ENCODE measurements around the gene IL31RA.
"Not testable (repeated sequence)": the region's sequence is repeated elsewhere in the genome, so short reads cannot be mapped to it uniquely, and the experiment has no call there.

Gene IL31RA

GRCh38 chr5:55850839-55851674, at the start of gene IL31RA:
IL31RA (plus strand) TSS chr5:55851357; CDS start chr5:55851571, 214 bp downstream.
- DNase-seq (ENCODE audit: low spot score) = peak; percentile 62

- DNase-seq (ENCODE audit: low spot score) = not testable (repeated sequence)
Measured at GRCh38 chr5:55808814-55809213, 42.3 kb upstream of the IL31RA start.

- not testable (repeated sequence) for DNase-seq (ENCODE audit: low spot score)
Measured at GRCh38 chr5:55815939-55816338, 35.2 kb upstream of the IL31RA start.

- DNase-seq (ENCODE audit: low spot score) = peak; percentile 74
Measured at GRCh38 chr5:55816342-55816741, 34.8 kb upstream of the IL31RA start.

GRCh38 chr5:55817030-55817429, 34.1 kb upstream of the IL31RA start:
- no peak for DNase-seq (ENCODE audit: low spot score)

- DNase-seq (ENCODE audit: low spot score) = no peak
Measured at GRCh38 chr5:55820488-55820887, 30.7 kb upstream of the IL31RA start.

DNA sequence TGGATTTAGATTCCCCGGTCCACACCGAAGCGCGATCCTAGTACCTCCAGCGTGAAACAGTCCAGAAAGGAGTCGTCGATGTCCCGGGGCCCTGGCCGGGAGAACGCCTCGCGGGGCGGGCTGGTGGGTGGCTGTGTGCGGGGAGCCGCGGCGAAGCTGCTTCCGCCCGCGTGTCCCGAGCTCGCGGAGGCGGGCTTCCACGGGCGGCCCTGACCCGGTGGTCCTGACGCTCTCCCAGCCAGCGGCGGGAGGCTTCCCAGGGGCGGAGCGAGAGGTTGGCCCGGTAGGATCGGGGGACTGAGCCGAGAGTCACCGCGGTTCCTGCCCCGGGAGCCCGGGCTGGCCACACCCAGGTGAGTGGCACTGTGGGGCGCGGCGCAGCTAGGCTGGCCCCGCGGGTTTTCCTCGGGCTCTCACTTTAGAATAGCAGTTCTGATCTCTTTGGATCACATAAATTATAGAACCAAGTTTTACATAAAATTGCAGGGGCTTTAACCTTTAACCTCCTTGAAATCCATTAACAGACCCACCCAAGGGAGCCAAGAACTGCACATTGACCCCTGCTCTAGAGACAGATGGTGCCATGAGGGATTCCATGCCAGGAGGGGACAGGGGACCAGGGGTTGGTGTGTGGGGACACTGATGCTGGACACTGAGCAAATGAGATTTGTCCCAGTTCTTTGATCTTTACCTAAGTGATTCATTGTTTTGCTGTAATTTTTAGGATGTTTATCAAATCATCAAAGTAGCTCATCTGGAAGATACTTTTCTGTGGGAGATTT, 29.2 kb upstream of the IL31RA start:
- no peak for DNase-seq (ENCODE audit: low spot score)

GRCh38 chr5:55823151-55823796, 27.9 kb upstream of the IL31RA start:
- no peak for DNase-seq (ENCODE audit: low spot score)

DNA sequence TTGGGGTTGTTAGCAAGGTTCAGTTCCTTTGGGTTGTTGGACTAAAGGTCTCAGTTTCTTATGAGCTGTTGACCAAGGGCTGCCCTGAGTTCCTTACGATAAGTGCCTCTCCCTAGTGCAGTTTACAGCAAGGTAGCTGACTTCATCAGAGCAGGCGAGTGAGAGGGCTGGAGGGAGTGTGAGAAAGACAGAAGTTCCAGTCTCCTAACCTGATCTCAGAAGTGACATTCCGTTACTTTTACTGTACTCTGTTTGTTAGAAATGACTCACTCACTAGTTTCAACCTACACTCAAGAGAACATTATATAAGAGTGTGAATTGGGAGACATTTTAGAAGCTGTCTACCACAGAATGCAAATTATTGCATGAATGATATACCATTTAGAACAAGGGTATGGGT, 21.2 kb upstream of the IL31RA start:
- no peak for DNase-seq (ENCODE audit: low spot score)

DNA sequence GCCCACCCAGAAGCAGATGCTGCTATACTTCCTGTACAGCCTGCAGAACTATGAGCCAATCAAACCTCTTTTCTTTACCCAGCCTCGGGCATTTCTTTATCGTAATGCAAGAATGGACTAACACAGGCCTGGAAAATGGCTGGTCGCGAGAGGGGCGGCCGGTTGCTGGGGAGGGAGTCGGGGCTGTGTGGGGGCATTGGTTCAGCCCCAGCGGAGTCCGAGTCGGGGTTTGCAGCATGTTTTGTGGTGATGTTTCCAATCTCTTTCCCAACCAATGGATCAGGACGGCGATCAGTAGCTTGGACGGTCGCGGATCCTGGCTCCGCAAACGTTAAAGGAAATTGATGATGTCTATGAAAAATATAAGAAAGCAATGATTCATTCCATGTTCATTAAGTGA, 18.7 kb upstream of the IL31RA start:
- no peak for DNase-seq (ENCODE audit: low spot score)

DNA sequence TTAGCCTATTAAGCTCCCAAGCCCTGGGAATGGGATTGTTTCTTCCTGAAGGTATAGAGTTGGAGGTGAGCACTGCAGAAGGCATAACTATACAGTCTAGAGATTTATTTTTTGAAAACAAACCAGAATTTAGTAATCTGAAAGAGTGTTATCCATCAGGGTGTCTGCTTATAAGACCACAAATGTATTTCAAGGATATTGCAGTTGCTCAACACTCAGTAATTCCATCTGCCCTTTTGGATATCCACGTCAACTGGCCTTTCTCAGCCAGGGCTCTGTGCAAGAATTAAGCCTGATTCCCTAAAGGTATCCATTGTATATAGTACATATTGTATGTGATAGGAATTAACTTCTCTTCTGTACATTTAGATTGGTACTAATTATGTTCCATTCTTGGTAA, 15.0 kb upstream of the IL31RA start:
- DNase-seq (ENCODE audit: low spot score) = no peak

DNA sequence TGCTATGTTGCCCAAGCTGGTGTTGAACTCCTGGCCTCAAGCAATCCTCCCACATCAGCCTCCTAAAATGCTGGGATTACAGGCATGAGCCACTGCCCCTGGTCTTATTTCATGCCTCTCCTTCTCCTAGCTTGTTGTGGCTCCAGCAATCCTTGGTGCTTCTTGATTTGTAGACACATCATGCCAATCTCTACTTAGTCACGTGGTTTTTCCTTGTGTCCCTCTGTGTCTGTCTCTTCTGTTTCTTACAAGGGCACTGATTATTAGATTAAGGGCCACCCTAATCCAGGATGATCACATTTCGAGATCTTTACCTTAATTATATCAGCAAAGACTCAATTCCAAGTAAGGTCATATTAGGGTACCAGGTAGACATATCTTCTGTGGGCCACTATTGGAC, 9.2 kb upstream of the IL31RA start:
- no peak for DNase-seq (ENCODE audit: low spot score)

GRCh38 chr5:55847837-55848236, 3.3 kb upstream of the IL31RA start:
- DNase-seq (ENCODE audit: low spot score) = no peak

DNA sequence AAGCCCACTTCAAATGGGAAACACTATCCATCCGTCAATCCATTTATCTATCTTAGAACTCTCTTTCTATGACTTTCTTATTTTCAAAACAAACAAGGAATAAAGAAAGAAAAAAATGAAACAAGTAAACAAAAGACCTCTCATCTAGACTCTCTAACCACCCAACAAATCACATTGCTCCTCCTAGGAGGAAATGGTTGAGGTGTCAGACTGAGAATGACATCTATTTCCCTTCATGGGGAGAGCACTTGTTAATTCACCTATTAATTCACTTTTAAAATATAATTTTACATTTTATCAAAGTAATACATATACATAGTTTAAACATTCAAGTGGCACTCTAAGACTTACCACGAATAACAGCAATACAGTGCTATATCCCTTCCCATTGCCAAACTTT, 2.4 kb upstream of the IL31RA start:
- no peak for DNase-seq (ENCODE audit: low spot score)

DNA sequence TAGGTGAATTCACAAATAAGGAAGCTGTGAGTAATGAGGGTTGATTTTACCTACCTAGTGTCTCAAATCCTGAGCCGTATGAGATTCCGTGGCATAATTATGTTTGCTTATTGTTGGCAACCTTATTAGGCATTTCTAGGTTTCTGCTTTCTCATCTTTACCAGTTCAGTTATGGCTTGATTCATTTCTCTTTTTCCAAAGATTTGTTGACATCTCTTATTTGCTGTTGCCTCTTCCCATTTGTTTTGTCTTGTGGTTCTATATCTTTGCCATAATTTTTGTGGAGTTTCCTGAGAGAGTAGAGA, 470 bp downstream of the IL31RA start:
- no peak for DNase-seq (ENCODE audit: low spot score)

GRCh38 chr5:55852503-55852902, 1.3 kb downstream of the IL31RA start:
- no peak for DNase-seq (ENCODE audit: low spot score)

- DNase-seq (ENCODE audit: low spot score) = no peak
Measured at GRCh38 chr5:55853041-55853670, 2.0 kb downstream of the IL31RA start.

- peak; percentile 43 for DNase-seq (ENCODE audit: low spot score)
Measured at GRCh38 chr5:55853818-55854217, 2.7 kb downstream of the IL31RA start.

GRCh38 chr5:55855509-55855908, 4.4 kb downstream of the IL31RA start:
- no peak for DNase-seq (ENCODE audit: low spot score)

DNA sequence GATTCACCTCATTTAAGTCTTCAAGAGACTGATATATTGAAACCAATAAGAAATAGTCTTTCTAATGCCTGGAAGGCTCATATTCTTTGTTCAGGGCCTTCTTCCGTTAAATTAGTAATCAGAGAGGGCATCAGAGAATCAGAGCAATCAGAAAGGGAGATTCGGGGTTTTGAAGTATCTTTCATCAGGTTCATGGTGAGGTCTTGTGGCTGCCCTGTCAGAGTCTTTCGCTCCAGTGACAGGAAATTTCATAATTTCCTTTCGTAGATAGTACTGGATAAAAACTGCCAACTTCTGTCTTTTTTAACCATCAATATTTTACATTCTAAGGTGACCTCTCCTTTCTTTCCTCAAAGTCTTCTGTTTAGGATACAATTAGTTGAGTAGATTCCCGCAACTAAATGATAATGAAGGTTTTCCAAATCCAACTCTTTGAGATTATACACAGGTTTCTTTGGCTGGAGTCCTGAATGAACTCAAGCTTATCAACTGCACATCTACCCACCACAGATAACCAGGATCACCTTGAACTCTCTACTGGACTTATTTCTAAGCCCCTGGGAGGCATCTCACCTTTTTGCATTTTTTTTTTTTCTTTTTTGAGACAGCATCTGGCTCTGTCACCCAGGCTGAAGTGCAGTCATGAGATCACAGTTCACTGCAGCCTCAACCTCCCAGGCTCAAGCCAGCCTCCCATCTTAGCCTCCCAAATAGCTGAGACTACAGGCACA, 5.5 kb downstream of the IL31RA start:
- no peak for DNase-seq (ENCODE audit: low spot score)

GRCh38 chr5:55857247-55857640, 6.1 kb downstream of the IL31RA start:
- no peak for DNase-seq (ENCODE audit: low spot score)

- DNase-seq (ENCODE audit: low spot score) = no peak
Measured at GRCh38 chr5:55858104-55858503, 6.9 kb downstream of the IL31RA start.
